AG08395 (cell line): ENCODE results near the gene LAYN.

Experiments used
- DNase-seq: peaks from one replicate; pipeline ENCODE4 v3.0.0; 2012; ENCODE audit warnings: mixed read lengths, low spot score

LAYN gene

GRCh38 chr11:111531136-111531535, 9.4 kb upstream of the LAYN start:
- DNase-seq, result no peak

- peak; percentile 93 for DNase-seq
Observed at GRCh38 chr11:111531687-111532364, 8.7 kb upstream of the LAYN start.

- DNase-seq, result no peak
Observed at GRCh38 chr11:111532365-111532709, 8.2 kb upstream of the LAYN start.

GRCh38 chr11:111535281-111535680, 5.2 kb upstream of the LAYN start:
- DNase-seq, result no peak

- DNase-seq, result no peak
Observed at GRCh38 chr11:111537336-111537860, 3.1 kb upstream of the LAYN start.

- no peak for DNase-seq
Observed at GRCh38 chr11:111538407-111539114, 2.0 kb upstream of the LAYN start.

- no peak for DNase-seq
Observed at GRCh38 chr11:111539426-111540113, 950 bp upstream of the LAYN start.

- no peak for DNase-seq
Observed at GRCh38 chr11:111540937-111541253, 375 bp downstream of the LAYN start.

- peak; percentile 64 for DNase-seq
Observed at GRCh38 chr11:111541254-111542061, 938 bp downstream of the LAYN start.

- DNase-seq, result no peak
Observed at GRCh38 chr11:111542606-111543275, 2.2 kb downstream of the LAYN start.

GRCh38 chr11:111548525-111548924, 8.0 kb downstream of the LAYN start:
- no peak for DNase-seq

GRCh38 chr11:111549196-111549868, 8.8 kb downstream of the LAYN start:
- no peak for DNase-seq

- DNase-seq, result no peak
Observed at GRCh38 chr11:111549869-111550203, 9.3 kb downstream of the LAYN start.

- no peak for DNase-seq
Observed at GRCh38 chr11:111550258-111550657, 9.7 kb downstream of the LAYN start.

GRCh38 chr11:111554532-111554931, 14.0 kb downstream of the LAYN start:
- no peak for DNase-seq

- peak; percentile 40 for DNase-seq
Observed at GRCh38 chr11:111555255-111555654, 14.7 kb downstream of the LAYN start.

- DNase-seq, result peak; percentile 80
Observed at GRCh38 chr11:111557425-111558111, 17.0 kb downstream of the LAYN start.

- no peak for DNase-seq
Observed at GRCh38 chr11:111559800-111560464, 19.4 kb downstream of the LAYN start.

GRCh38 chr11:111560800-111561199, 20.3 kb downstream of the LAYN start:
- DNase-seq, result no peak

- DNase-seq, result no peak
Observed at GRCh38 chr11:111561306-111561705, 20.8 kb downstream of the LAYN start.
